Right lobe of liver (tissue), 6 donors: ENCODE results near the gene FGF11. TPM values are rescaled to one million over a fixed set of nuclear protein-coding genes. Genes with fewer than 3 reads are reported as not detected.

Experiments used
- ATAC-seq, 4 donors: fragments of 200-7000 bp; cut with Tn5 transposase; one replicate each; pipeline ENCODE4 v1.9.1; 2020; ENCODE audit warnings: mild to moderate bottlenecking in 4 of 4, moderate library complexity in 4 of 4
- DNase-seq, 3 donors: peaks; one replicate each; pipeline ENCODE4 v3.0.0-alpha.2; 2020
- H3K27ac ChIP-seq, 3 donors: fragments of 200-600 bp; one replicate each; pipeline ENCODE4 v1.8.0; 2022
- H3K27me3 ChIP-seq, 2 donors: fragments of 200-600 bp; one replicate each; pipeline ENCODE4 v1.8.0; 2022
- H3K36me3 ChIP-seq, 4 donors: fragments of 200-600 bp; sonication (generic) in 1 of 4; one replicate each; pipeline versions ENCODE4 v1.5.1 to v1.8.0; 2017 to 2022; ENCODE audit warnings: control low read depth in 1 of 4
- H3K4me1 ChIP-seq, 4 donors: fragments of 200-600 bp; sonication (generic) in 1 of 4; one replicate each; pipeline versions ENCODE4 v1.5.1 to v1.8.0; 2017 to 2022; ENCODE audit warnings: control low read depth in 1 of 4
- H3K4me3 ChIP-seq, 3 donors: fragments of 200-600 bp; one replicate each; pipeline ENCODE4 v1.8.0; 2022
- H3K9me3 ChIP-seq, 4 donors: fragments of 200-600 bp; sonication (generic) in 1 of 4; one replicate each; pipeline versions ENCODE4 v1.5.1 to v1.8.0; 2017 to 2022; ENCODE audit warnings: control low read depth in 1 of 4
- CTCF ChIP-seq, 4 donors: fragments of 200-600 bp in 3 of 4; fragments of 450-650 bp in 1 of 4; IDR thresholded peaks; one replicate each; pipeline versions ENCODE4 v1.5.1 to v1.8.0; 2016 to 2022; ENCODE audit warnings: antibody characterized with exemption in 4 of 4, mild to moderate bottlenecking in 2 of 4
- POLR2A ChIP-seq: fragments of 450-650 bp; IDR thresholded peaks from one replicate; pipeline ENCODE4 v1.6.1; 2017; ENCODE audit warnings: antibody characterized with exemption, mild to moderate bottlenecking
- WGBS: methylation state at CpG from one replicate; pipeline ENCODE4 v1.1.6; 2018; ENCODE audit warnings: low coverage, low lambda C conversion rate; ENCODE audit not compliant: insufficient coverage; ENCODE audit errors: missing lambda C conversion rate; 5-methylcytosine and 5-hydroxymethylcytosine counted together
- intact Hi-C, 2 donors: fragments of 100-400 bp; cut with DNase I; formaldehyde crosslinking; loops; one replicate each; pipeline versions ENCODE4 v1.11.2 to v1.14.1; 2022
- total RNA-seq, 6 experiments: library from RNA; depleted of rRNA in 2 of 6; stranded (reverse); fragments of >200 nt in 2 of 6; fragmentation: NEBNext Ultra II Directional in 3 of 6; extraction: Animal tissue kit (Norgen Biotek cat#: 25700) in 3 of 6; gene quantifications; one replicate each; pipeline versions ENCODE4 v1.1.0 to v1.2.4, GENCODE V29; 2016 to 2023
- donor health status: DM: no; HTN: yes; CAD: no.
- donor health status: DM: no; HTN: no; CAD: no.
- donor health status: DM: no; HTN: no; CAD: no.
- donor health status: DM: no; HTN: yes; CAD: no.
- donor health status: DM: no; HTN: yes; CAD: no.

Gene FGF11
- total RNA-seq, 6 experiments from 2014 or later: 0.37 to 0.84 (median 0.68) TPM; not detected in 1

GRCh38 chr17:7437369-7437863 is 1.9 kb upstream of the FGF11 start:
- H3K27ac ChIP-seq: peak overlapping the region in 1 of 3 donors; percentile 65
- intact Hi-C loops: loop anchor here in 1 of 2 donors (5.0 kb wide), 1 partner anchor 80 kb away; the partner anchor contains the start of gene TMEM95
- H3K4me1 ChIP-seq: peaks cover 0 to 42% (median 12%) of the 10 kb centered on the region in 4 donors
- H3K36me3 ChIP-seq: no peaks in the 10 kb centered on the region
- DNase-seq: no peak
- H3K4me3 ChIP-seq: peak overlapping the region in 2 of 3 donors; percentile 44 to 45
- 30% methylated on average over 7 of the region's 31 CpGs for WGBS
- no peaks in the 10 kb centered on the region for H3K27me3 ChIP-seq
- H3K9me3 ChIP-seq: no peaks in the 10 kb centered on the region
- no peak for ATAC-seq
- no peak for TF ChIP-seq CTCF (IDR thresholded peaks at IDR 0.05)
- no peak for TF ChIP-seq POLR2A

GRCh38 chr17:7437950-7438614 is 1.2 kb upstream of the FGF11 start:
- TF ChIP-seq POLR2A (no peak), CTCF (IDR thresholded peaks at IDR 0.05) (no peak)
- Histone ChIP-seq H3K4me3 (peak overlapping the region in 2 of 3 donors; percentile 12 to 24), H3K27me3 (no peaks in the 10 kb centered on the region), H3K36me3 (no peaks in the 10 kb centered on the region), H3K4me1 (peaks cover 0 to 42% (median 12%) of the 10 kb centered on the region in 4 donors), H3K9me3 (no peaks in the 10 kb centered on the region), H3K27ac (no peak overlapping the region)
- intact Hi-C loops: loop anchor here in 1 of 2 donors (5.0 kb wide), 1 partner anchor 81 kb away; the partner anchor contains the start of gene TMEM95
- ATAC-seq (peak in 2 of 4 donors; percentile 1 to 2), DNase-seq (peak; percentile 74 to 82 (median 81))
- 42% methylated on average over 36 of the region's 48 CpGs for WGBS

- peaks cover 0 to 42% (median 12%) of the 10 kb centered on the region in 4 donors for H3K4me1 ChIP-seq
- peak overlapping the region in 1 of 3 donors; percentile 24 for H3K4me3 ChIP-seq
- H3K27ac ChIP-seq: no peak overlapping the region
- 52% methylated on average over 11 of the region's 11 CpGs for WGBS
- no peaks in the 10 kb centered on the region for H3K27me3 ChIP-seq
- H3K9me3 ChIP-seq: no peaks in the 10 kb centered on the region
- TF ChIP-seq POLR2A (no peak), CTCF (IDR thresholded peaks at IDR 0.05) (no peak)
- intact Hi-C loops: loop anchor here in 1 of 2 donors (5.0 kb wide), 1 partner anchor 82 kb away; the partner anchor contains the start of gene TMEM95
- no peaks in the 10 kb centered on the region for H3K36me3 ChIP-seq
- no peak for ATAC-seq
- no peak for DNase-seq
Measured at GRCh38 chr17:7438656-7439460, 454 bp upstream of the FGF11 start.

GRCh38 chr17:7440113-7440833 is 961 bp downstream of the FGF11 start:
- WGBS: 1% methylated on average over 28 of the region's 46 CpGs
- TF ChIP-seq POLR2A (no peak), CTCF (IDR thresholded peaks at IDR 0.05) (no peak)
- Histone ChIP-seq H3K4me3 (peak overlapping the region; percentile 31 to 36 (median 33)), H3K27me3 (no peaks in the 10 kb centered on the region), H3K9me3 (no peaks in the 10 kb centered on the region), H3K4me1 (peaks cover 0 to 44% (median 14%) of the 10 kb centered on the region in 4 donors), H3K36me3 (no peaks in the 10 kb centered on the region), H3K27ac (no peak overlapping the region)
- DNase-seq: peak in 2 of 3 donors; percentile 68 to 69
- intact Hi-C loops: no loop called here
- ATAC-seq: no peak
